Left ventricle myocardium inferior (tissue), 1 donor: ENCODE results near the gene NGB. TPM values are rescaled to one million over a fixed set of nuclear protein-coding genes. Genes with fewer than 3 reads are reported as not detected.

Source experiments
- DNase-seq: peaks from one replicate; pipeline ENCODE4 v3.0.0-alpha.2; 2020
- H3K27ac ChIP-seq: fragments of 200-600 bp; replicated peaks from 2 replicates; pipeline ENCODE4 v1.8.0; 2021
- H3K27me3 ChIP-seq: fragments of 200-600 bp; 2 replicates; pipeline ENCODE4 v1.8.0; 2021; ENCODE audit warnings: low read depth
- H3K36me3 ChIP-seq: fragments of 200-600 bp; 2 replicates; pipeline ENCODE4 v1.8.0; 2021
- H3K4me1 ChIP-seq: fragments of 200-600 bp; 2 replicates; pipeline ENCODE4 v1.8.0; 2021
- H3K4me3 ChIP-seq: fragments of 200-600 bp; 2 replicates; pipeline ENCODE4 v1.8.0; 2021; ENCODE audit warnings: mild to moderate bottlenecking, moderate library complexity
- H3K9me3 ChIP-seq: fragments of 200-600 bp; replicated peaks from 2 replicates; pipeline ENCODE4 v1.8.0; 2021
- CTCF ChIP-seq: fragments of 200-600 bp; IDR thresholded peaks from 2 replicates; pipeline ENCODE4 v1.8.0; 2021; ENCODE audit warnings: antibody characterized with exemption, mild to moderate bottlenecking, borderline replicate concordance
- intact Hi-C: fragments of 100-400 bp; cut with micrococcal nuclease; formaldehyde crosslinking; loops from one replicate; pipeline ENCODE4 v1.11.0; 2022
- total RNA-seq: library from RNA; stranded (reverse); fragmentation: NEBNext Ultra II Directional; extraction: Animal tissue kit (Norgen Biotek cat#: 25700); gene quantifications from one replicate; pipeline ENCODE4 v1.2.1, GENCODE V29; 2021
- donor health status: DM: no; HTN: yes; CAD: no; lungs with severe emphysema.

NGB gene
- total RNA-seq, 1 donor from 2014 or later = not detected

GRCh38 chr14:77268989-77269600 is 1.9 kb downstream of the NGB start:
- Histone ChIP-seq H3K4me3 (no peak overlapping the region), H3K9me3 (peaks cover 15% of the 10 kb centered on the region), H3K36me3 (no peaks in the 10 kb centered on the region), H3K27me3 (peaks cover 85% of the 10 kb centered on the region), H3K27ac (no peak overlapping the region), H3K4me1 (peaks cover 11% of the 10 kb centered on the region)
- no peak for DNase-seq
- TF ChIP-seq CTCF = no peak
- intact Hi-C loops = no loop called here

- no peak for DNase-seq
- Histone ChIP-seq H3K27me3 (peaks cover 79% of the 10 kb centered on the region), H3K4me3 (no peak overlapping the region), H3K9me3 (peaks cover 12% of the 10 kb centered on the region), H3K4me1 (peaks cover 11% of the 10 kb centered on the region), H3K27ac (no peak overlapping the region), H3K36me3 (no peaks in the 10 kb centered on the region)
- intact Hi-C loops = no loop called here
- TF ChIP-seq CTCF = no peak
Measured at GRCh38 chr14:77267937-77268699, 2.9 kb downstream of the NGB start.

GRCh38 chr14:77266336-77266735 is 4.7 kb downstream of the NGB start:
- no peak for TF ChIP-seq CTCF
- Histone ChIP-seq H3K9me3 (peaks cover 12% of the 10 kb centered on the region), H3K36me3 (no peaks in the 10 kb centered on the region), H3K27ac (no peak overlapping the region), H3K27me3 (peaks cover 63% of the 10 kb centered on the region), H3K4me3 (no peak overlapping the region), H3K4me1 (peaks cover 10% of the 10 kb centered on the region)
- intact Hi-C loops = no loop called here
- DNase-seq = no peak

GRCh38 chr14:77265561-77266335 is 5.3 kb downstream of the NGB start:
- peaks cover 12% of the 10 kb centered on the region for H3K9me3 ChIP-seq
- no peak overlapping the region for H3K4me3 ChIP-seq
- peaks cover 4% of the 10 kb centered on the region for H3K4me1 ChIP-seq
- no peak for DNase-seq
- TF ChIP-seq CTCF = no peak
- no peak overlapping the region for H3K27ac ChIP-seq
- intact Hi-C loops = no loop called here
- H3K36me3 ChIP-seq = no peaks in the 10 kb centered on the region
- peaks cover 63% of the 10 kb centered on the region for H3K27me3 ChIP-seq

- no peak for DNase-seq
- Histone ChIP-seq H3K36me3 (no peaks in the 10 kb centered on the region), H3K9me3 (peaks cover 12% of the 10 kb centered on the region), H3K27me3 (peaks cover 63% of the 10 kb centered on the region), H3K27ac (no peak overlapping the region), H3K4me1 (no peaks in the 10 kb centered on the region), H3K4me3 (no peak overlapping the region)
- intact Hi-C loops = no loop called here
- no peak for TF ChIP-seq CTCF
Measured at GRCh38 chr14:77265187-77265515, 5.9 kb downstream of the NGB start.
